ENCODE measurements around the gene DSCAML1. TPM values are rescaled to one million over a fixed set of nuclear protein-coding genes. Genes with fewer than 3 reads are reported as not detected.

The DSCAML1 gene
- total RNA-seq, 1 experiment from 2014 or later, result not detected

- ChIA-PET CTCF (no interaction called here), RAD21 (ENCODE audit: low non-redundant PET in 1 of 2, low total read pairs in 2 of 2, uncharacterized antibody in 2 of 2, unreplicated experiment in 2 of 2) (no interaction called here), POLR2A (no interaction called here)
- Histone ChIP-seq H3K4me3 (replicated peaks in 1 of 2; ENCODE audit: low read depth in 1 of 2, low read length in 2 of 2) (no peak overlapping the region), H4K20me1 (ENCODE audit: insufficient read depth) (no peaks in the 10 kb centered on the region), H3K79me2 (ENCODE audit: insufficient read depth, low read length) (no peaks in the 10 kb centered on the region), H3K9me2 (ENCODE audit: insufficient read depth) (no peaks in the 10 kb centered on the region), H3K4me1 (ENCODE audit: control insufficient read depth in 1 of 2, insufficient read depth in 2 of 2, low read length in 2 of 2) (no peaks in the 10 kb centered on the region), H3K27ac (ENCODE audit: low read depth, low read length) (no peak overlapping the region), H2AFZ (ENCODE audit: low read depth, low read length, poor library complexity, severe bottlenecking) (no peak overlapping the region), H3K9ac (ENCODE audit: low read length) (no peak overlapping the region), H3K36me3 (ENCODE audit: control insufficient read depth in 1 of 2, insufficient read depth in 2 of 2, low read length in 2 of 2) (no peaks in the 10 kb centered on the region), H3K4me2 (ENCODE audit: low read length) (no peak overlapping the region), H3K27me3 (ENCODE audit: insufficient read depth, low read length) (peaks cover 12% of the 10 kb centered on the region), H3K9me3 (ENCODE audit: control insufficient read depth in 1 of 2, insufficient read depth in 1 of 2, low read depth in 1 of 2, low read length in 2 of 2) (no peaks in the 10 kb centered on the region)
- ATAC-seq (no peak), DNase-seq (ENCODE audit: low read depth, low spot score) (no peak)
- no TSS peak for BruUV-seq (replicated peaks)
- TF ChIP-seq REST (IDR thresholded peaks at IDR 0.05; ENCODE audit: low read depth) (no peak), ZFX (IDR thresholded peaks at IDR 0.05) (no peak), CTCF (IDR thresholded peaks at IDR 0.05 in 2 of 3, conservative IDR thresholded peaks at IDR 0.05 in 1 of 3; ENCODE audit: borderline replicate concordance in 1 of 3, insufficient read depth in 1 of 3, low read depth in 2 of 3, low read length in 2 of 3) (no peak), YY1 (IDR thresholded peaks at IDR 0.05; ENCODE audit: extremely low read depth, insufficient replicate concordance, low read depth, low read length) (no peak), EGR1 (IDR thresholded peaks at IDR 0.05; ENCODE audit: low read depth) (no peak), POLR2A (IDR thresholded peaks at IDR 0.05; ENCODE audit: borderline replicate concordance, extremely low read depth, insufficient read depth, insufficient read length) (no peak), MAX (IDR thresholded peaks at IDR 0.05) (no peak), POLR2AphosphoS5 (IDR thresholded peaks at IDR 0.05; ENCODE audit: low read depth, low read length) (no peak), ELF1 (IDR thresholded peaks at IDR 0.05; ENCODE audit: borderline replicate concordance, low read depth) (no peak), TCF7L2 (IDR thresholded peaks at IDR 0.05; ENCODE audit: borderline replicate concordance, extremely low read depth, insufficient read depth, insufficient read length) (no peak), CBX3 (IDR thresholded peaks at IDR 0.05; ENCODE audit: low read depth) (no peak), SRF (IDR thresholded peaks at IDR 0.05; ENCODE audit: low read depth) (no peak), CEBPB (IDR thresholded peaks at IDR 0.05; ENCODE audit: low read depth) (no peak), JUND (IDR thresholded peaks at IDR 0.05) (no peak)
- TF ChIP-seq, protein P1, sequence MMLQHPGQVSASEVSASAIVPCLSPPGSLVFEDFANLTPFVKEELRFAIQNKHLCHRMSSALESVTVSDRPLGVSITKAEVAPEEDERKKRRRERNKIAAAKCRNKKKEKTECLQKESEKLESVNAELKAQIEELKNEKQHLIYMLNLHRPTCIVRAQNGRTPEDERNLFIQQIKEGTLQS (IDR thresholded peaks at IDR 0.05), result no peak
- TF ChIP-seq, protein P2, sequence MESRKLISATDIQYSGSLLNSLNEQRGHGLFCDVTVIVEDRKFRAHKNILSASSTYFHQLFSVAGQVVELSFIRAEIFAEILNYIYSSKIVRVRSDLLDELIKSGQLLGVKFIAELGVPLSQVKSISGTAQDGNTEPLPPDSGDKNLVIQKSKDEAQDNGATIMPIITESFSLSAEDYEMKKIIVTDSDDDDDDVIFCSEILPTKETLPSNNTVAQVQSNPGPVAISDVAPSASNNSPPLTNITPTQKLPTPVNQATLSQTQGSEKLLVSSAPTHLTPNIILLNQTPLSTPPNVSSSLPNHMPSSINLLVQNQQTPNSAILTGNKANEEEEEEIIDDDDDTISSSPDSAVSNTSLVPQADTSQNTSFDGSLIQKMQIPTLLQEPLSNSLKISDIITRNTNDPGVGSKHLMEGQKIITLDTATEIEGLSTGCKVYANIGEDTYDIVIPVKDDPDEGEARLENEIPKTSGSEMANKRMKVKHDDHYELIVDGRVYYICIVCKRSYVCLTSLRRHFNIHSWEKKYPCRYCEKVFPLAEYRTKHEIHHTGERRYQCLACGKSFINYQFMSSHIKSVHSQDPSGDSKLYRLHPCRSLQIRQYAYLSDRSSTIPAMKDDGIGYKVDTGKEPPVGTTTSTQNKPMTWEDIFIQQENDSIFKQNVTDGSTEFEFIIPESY (IDR thresholded peaks at IDR 0.05; ENCODE audit: extremely low read depth, insufficient replicate concordance, low read length), result no peak
- intact Hi-C loops (cut with micrococcal nuclease), result no loop called here
Observed at GRCh38 chr11:117663821-117664220, 133.2 kb downstream of the DSCAML1 start.

Measured in HCT116 (cell line).